Activated T-helper 1 cell treated with anti-CD3 and anti-CD28 coated beads, Interleukin-12 subunit alpha, Interleukin-12 subunit beta, Interleukin-2, Interleukin-4 antibody, amounts not matched to agents 30 ng/mL and 10 ng/mL and 1 ng/mL, durations not matched to agents 14 hours and 24 hours and 36 hours (primary cell): ENCODE data around the gene RAPGEF2. TPM values are rescaled to one million over a fixed set of nuclear protein-coding genes. Genes with fewer than 3 reads are reported as not detected.
"Not testable (repeated sequence)": the region's sequence is repeated elsewhere in the genome, so short reads cannot be mapped to it uniquely, and the experiment has no call there.

Source experiments
- DNase-seq: peaks from one replicate; pipeline ENCODE4 v3.0.0; 2021; ENCODE audit warnings: low spot score
- H3K27ac Mint-ChIP-seq: one replicate; pipeline ENCODE4 v1.8.0; 2021; ENCODE audit warnings: mild to moderate bottlenecking, mixed read lengths
- H3K27me3 Mint-ChIP-seq: one replicate; pipeline ENCODE4 v1.8.0; 2022; ENCODE audit warnings: mild to moderate bottlenecking, moderate library complexity, mixed read lengths; ENCODE audit not compliant: insufficient read depth
- H3K36me3 Mint-ChIP-seq: one replicate; pipeline ENCODE4 v1.8.0; 2021; ENCODE audit warnings: low read depth, mixed read lengths
- H3K4me1 Mint-ChIP-seq: one replicate; pipeline ENCODE4 v1.8.0; 2021; ENCODE audit warnings: low read depth, mixed read lengths
- H3K4me3 Mint-ChIP-seq: one replicate; pipeline ENCODE4 v1.8.0; 2021; ENCODE audit warnings: mild to moderate bottlenecking, moderate library complexity, mixed read lengths
- H3K9me3 Mint-ChIP-seq: one replicate; pipeline ENCODE4 v1.8.0; 2021; ENCODE audit warnings: mixed read lengths
- intact Hi-C: fragments of 100-400 bp; cut with micrococcal nuclease; formaldehyde crosslinking; loops from one replicate; pipeline ENCODE4 v1.15.1; 2024
- total RNA-seq: library from RNA; stranded (reverse); gene quantifications from 2 replicates; pipeline ENCODE4 v1.2.3, GENCODE V29; 2022

RAPGEF2 gene
- total RNA-seq, 1 donor from 2014 or later, result 27.5 TPM

DNA sequence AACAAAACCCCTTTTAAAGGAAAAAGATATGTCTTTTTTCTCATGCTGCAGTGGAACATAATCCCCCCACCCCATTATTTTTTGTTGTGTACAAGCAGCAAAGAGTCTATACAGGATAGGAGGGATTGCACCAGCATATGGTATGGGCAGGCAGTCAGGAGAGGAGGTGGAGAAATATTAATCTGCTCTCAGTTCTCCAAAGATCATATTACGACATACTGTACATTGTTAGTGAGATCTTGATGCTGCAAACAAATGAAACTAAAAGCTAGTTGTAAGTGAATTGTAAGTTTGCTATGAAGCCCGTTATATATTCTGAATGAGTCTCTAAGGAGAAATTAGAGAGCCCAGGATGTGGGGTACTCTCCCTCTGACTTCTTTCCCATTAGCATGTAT lies 75.3 kb downstream of the RAPGEF2 start:
- H3K27me3 Mint-ChIP-seq, result no peaks in the 10 kb centered on the region
- no peak for DNase-seq
- intact Hi-C loops, result loop anchor here (5.0 kb wide), 1 partner anchor 269 kb away; no protein-coding TSS in a partner anchor
- no peak overlapping the region for H3K27ac Mint-ChIP-seq
- no peak overlapping the region for H3K4me3 Mint-ChIP-seq
- H3K36me3 Mint-ChIP-seq, result no peaks in the 10 kb centered on the region
- no peaks in the 10 kb centered on the region for H3K9me3 Mint-ChIP-seq
- peaks cover 43% of the 10 kb centered on the region for H3K4me1 Mint-ChIP-seq

DNA sequence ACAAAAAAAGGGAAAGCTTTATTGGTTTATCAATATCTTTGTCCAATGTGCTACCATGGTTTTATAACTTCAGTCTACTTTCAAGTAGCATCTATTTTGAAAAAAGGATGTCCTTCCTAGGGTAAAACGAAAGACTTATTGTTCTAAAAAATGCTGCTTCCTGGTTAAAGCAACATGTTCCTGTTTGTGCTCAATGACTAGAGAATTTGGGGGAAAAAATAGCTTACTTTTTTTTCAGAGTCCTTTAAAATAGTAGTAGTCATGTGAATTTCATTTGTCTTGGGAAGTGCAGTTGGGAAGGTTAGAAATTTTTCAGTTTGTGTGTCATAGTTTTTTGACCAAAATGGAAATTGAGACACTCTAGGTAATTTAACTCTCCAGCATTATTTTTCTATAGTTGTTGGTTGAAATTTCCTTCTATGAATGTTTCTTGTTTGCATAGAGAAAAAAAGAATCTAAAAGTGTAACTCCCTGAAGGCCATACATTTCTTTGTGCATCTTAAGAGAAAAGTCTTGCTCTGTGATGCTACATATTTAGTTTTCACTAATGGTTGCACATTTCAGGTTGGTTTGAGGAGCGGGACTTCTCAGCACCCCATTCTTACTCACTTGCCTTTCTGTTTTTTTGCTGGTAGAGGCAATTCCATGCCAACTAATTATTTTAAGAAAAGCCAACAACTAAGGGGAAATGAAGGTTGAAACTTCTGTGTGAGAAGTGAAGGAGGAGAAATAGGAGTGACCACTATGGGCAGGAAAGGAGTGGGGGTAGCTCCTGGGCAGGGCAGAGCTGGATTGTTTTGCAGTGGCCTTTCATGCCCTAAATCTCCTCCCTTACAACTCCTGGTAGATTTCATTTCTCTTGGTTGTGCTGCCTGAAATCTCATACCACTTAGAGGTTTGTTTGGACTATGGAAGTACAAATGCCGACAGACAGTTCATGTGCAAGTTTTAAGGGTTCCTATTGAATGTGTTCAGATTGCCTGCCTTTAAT lies 76.4 kb downstream of the RAPGEF2 start:
- Mint-ChIP-seq H3K4me3 (peak overlapping the region; percentile 29), H3K36me3 (no peaks in the 10 kb centered on the region), H3K27me3 (no peaks in the 10 kb centered on the region), H3K9me3 (no peaks in the 10 kb centered on the region), H3K4me1 (peaks cover 38% of the 10 kb centered on the region), H3K27ac (no peak overlapping the region)
- DNase-seq, result no peak
- intact Hi-C loops, result loop anchor here (5.0 kb wide), 1 partner anchor 268 kb away; no protein-coding TSS in a partner anchor

DNA sequence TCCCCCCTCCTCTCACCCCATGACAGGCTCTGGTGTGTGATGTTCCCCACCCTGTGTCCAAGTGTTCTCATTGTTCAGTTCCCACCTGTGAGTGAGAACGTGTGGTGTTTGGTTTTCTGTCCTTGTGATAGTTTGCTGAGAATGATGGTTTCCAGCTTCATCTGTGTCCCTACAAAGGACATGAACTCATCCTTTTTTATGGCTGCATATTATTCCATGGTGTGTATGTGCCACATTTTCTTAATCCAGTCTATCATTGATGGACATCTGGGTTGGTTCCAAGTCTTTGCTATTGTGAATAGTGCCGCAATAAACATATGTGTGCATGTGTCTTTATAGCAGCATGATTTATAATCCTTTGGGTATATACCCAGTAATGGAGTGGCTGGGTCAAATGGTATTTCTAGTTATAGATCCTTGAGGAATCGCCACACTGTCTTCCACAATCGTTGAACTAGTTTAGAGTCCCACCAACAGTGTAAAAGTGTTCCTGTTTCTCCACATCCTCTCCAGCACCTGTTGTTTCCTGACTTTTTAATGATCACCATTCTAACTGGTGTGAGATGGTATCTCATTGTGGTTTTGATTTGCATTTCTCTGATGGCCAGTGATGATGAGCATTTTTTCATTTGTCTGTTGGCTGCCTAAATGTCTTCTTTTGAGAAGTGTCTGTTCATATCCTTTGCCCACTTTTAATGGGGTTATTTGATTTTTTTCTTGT lies 81.2 kb downstream of the RAPGEF2 start:
- DNase-seq, H3K9me3 Mint-ChIP-seq, H3K36me3 Mint-ChIP-seq, H3K27me3 Mint-ChIP-seq, H3K27ac Mint-ChIP-seq, H3K4me3 Mint-ChIP-seq, intact Hi-C loops: not testable (repeated sequence)
- H3K4me1 Mint-ChIP-seq, result peaks cover 25% of the 10 kb centered on the region

DNA sequence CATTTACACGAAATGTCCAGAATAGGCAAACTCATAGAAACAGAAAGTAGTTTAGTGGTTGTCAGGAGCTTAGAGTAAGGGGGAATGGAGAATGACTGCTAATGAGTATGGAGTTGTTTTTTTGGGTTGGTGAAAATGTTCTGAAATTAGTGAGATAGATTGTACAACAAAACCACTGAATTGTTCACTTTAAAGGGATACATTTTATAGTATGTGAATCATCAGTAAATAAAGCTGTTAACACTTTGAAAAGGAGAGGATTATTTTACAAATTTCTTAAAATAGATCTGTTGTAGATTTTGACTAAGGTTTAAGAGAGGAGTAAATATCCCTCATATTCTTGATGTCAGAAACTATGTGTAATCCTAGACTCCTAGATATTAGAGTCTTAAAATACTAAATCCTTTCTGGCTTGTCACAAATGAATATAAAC lies 82.7 kb downstream of the RAPGEF2 start:
- intact Hi-C loops, result no loop called here
- H3K27me3 Mint-ChIP-seq, result no peaks in the 10 kb centered on the region
- peaks cover 12% of the 10 kb centered on the region for H3K4me1 Mint-ChIP-seq
- no peak for DNase-seq
- H3K4me3 Mint-ChIP-seq, result no peak overlapping the region
- H3K9me3 Mint-ChIP-seq, result no peaks in the 10 kb centered on the region
- H3K27ac Mint-ChIP-seq, result no peak overlapping the region
- no peaks in the 10 kb centered on the region for H3K36me3 Mint-ChIP-seq

DNA sequence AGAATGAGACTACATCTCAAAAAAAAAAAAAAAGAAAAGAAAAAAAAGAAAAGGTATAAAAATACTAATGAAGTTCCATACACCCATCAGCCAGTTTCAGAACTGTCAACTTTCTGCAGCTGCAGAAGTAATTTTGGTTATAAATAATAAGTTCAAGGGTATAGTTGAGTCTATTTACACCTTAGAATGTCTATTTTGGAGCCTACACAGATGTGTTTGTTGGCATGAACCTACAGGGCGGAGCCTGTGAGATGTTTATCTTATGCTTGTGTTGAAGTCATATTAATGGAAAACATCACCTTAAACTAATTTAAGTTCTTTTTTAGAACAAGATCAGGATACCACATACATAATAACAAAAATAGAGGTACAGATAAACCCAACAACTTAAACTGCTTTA lies 85.8 kb downstream of the RAPGEF2 start:
- Mint-ChIP-seq H3K27me3 (no peaks in the 10 kb centered on the region), H3K27ac (no peak overlapping the region), H3K4me3 (no peak overlapping the region), H3K9me3 (no peaks in the 10 kb centered on the region), H3K36me3 (no peaks in the 10 kb centered on the region), H3K4me1 (peaks cover 12% of the 10 kb centered on the region)
- intact Hi-C loops, result no loop called here
- no peak for DNase-seq

DNA sequence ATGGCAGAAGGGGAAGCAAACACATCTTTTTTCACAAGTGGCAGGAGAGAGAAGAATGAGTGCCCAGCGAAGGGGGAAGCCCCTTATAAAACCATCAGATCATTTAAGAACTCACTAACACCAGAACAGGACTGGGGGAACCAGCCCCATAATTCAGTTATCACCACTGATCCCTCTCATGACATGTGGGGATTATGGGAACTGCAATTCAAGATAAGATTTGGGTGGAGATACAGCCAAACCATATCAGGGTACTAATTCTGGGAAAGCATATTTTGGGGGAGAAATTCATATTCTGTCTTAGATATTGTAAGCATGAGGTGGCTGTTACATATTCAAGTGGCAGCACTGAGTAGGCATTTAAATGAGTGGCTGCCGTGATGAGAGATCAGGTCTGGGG lies 87.8 kb downstream of the RAPGEF2 start:
- intact Hi-C loops, result no loop called here
- Mint-ChIP-seq H3K27me3 (no peaks in the 10 kb centered on the region), H3K36me3 (peaks cover 2% of the 10 kb centered on the region), H3K4me3 (no peak overlapping the region), H3K9me3 (no peaks in the 10 kb centered on the region), H3K27ac (no peak overlapping the region), H3K4me1 (peaks cover 2% of the 10 kb centered on the region)
- no peak for DNase-seq

DNA sequence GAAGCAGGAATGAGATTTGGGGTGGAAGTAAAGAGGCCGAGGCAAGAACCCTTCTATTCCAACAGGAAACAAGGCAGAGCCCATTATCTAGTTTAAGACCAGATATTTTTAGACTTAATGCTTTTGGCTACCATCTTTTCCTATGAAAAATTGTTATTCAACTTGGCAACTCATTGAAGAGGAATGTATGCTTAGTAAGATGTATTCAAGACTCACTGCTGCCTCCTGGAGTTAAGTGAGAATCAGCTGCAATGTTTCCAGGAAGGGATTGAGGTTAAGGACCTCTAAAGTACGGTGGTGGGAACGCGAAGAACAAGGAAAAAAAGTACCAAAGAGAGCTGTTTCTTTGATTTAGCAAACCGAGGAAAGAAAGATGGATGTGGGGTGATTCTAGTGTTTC lies 89.1 kb downstream of the RAPGEF2 start:
- no peak overlapping the region for H3K27ac Mint-ChIP-seq
- no peaks in the 10 kb centered on the region for H3K4me1 Mint-ChIP-seq
- peaks cover 2% of the 10 kb centered on the region for H3K36me3 Mint-ChIP-seq
- H3K4me3 Mint-ChIP-seq, result no peak overlapping the region
- intact Hi-C loops, result no loop called here
- H3K27me3 Mint-ChIP-seq, result no peaks in the 10 kb centered on the region
- H3K9me3 Mint-ChIP-seq, result no peaks in the 10 kb centered on the region
- DNase-seq, result no peak

DNA sequence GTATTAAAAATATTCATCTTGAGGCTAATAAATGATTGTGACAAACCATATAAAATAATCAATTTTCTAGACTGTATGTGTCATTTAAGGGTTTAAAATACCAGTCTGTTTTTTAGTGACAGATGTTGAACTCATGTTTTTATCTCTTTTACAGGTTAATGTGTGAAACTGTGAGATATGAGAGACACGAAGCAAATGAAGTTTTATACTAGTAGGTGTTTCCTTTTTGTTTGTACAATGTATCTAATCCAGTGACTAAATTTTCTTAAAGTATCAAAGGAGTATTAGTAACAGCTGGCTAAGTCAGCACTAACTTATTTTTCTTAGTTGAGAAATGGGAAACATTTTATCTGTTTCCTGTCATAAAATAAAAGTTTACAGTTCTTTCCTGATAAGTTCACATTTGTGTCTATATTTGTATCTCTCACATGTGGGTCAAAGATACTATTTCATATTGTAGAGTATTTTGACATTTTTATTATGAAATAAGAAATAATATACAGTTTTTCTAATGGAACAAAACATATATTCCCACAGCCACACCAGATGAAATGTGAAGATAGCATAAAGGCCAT lies 90.3 kb downstream of the RAPGEF2 start:
- peaks cover 6% of the 10 kb centered on the region for H3K4me1 Mint-ChIP-seq
- H3K27ac Mint-ChIP-seq, result no peak overlapping the region
- H3K27me3 Mint-ChIP-seq, result no peaks in the 10 kb centered on the region
- H3K9me3 Mint-ChIP-seq, result no peaks in the 10 kb centered on the region
- no peak overlapping the region for H3K4me3 Mint-ChIP-seq
- H3K36me3 Mint-ChIP-seq, result peaks cover 2% of the 10 kb centered on the region
- intact Hi-C loops, result no loop called here
- DNase-seq, result no peak

DNA sequence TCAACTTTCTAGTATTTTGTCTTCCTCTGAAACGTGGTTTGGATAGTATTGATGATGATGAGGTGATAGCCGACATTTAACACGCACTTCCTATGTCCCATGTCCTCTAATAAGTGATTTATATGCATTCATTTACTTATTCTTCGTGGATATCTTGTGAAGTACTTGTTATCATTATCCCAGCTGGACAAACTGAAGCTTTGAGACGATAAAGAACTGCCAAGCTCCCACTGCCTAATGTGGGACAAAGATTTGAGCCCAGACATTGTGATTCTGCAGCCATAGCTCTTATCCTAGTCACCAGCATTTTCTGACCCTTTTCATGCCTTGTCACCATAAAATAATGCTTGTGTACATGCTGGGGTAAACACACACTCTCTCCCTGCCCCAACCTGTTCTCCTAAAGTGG lies 92.5 kb downstream of the RAPGEF2 start:
- intact Hi-C loops, result no loop called here
- H3K4me1 Mint-ChIP-seq, result peaks cover 6% of the 10 kb centered on the region
- peaks cover 2% of the 10 kb centered on the region for H3K36me3 Mint-ChIP-seq
- no peaks in the 10 kb centered on the region for H3K9me3 Mint-ChIP-seq
- no peaks in the 10 kb centered on the region for H3K27me3 Mint-ChIP-seq
- DNase-seq, result no peak
- H3K4me3 Mint-ChIP-seq, result no peak overlapping the region
- no peak overlapping the region for H3K27ac Mint-ChIP-seq

DNA sequence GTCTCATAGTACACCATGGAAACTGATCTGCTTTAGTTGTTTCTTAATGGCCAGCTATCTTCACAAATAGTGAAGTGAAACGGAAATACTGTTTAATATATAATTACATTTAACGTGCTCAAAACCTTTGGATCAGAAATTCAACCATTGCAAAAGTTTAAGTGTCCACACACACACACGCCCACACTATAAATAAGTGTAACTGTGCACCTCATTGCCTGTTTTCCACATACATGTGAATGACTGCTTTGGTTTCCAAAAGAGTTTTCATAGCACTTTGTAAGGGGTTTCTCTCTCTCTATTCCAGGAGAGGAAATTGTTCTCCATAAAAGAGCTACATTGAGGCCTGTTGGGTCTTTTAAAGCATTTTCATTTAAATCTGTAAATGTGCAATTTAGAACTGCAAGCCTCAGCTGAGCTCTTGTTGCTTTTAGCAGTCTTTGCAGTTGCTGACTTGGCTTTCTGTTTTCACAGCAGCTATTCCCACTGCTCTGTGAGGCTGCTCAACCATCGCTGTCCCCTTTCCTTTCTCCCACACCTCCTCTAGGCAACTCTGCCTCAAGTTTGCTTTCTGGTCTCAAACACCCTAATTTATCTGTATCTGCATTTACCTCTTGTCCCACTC lies 94.5 kb downstream of the RAPGEF2 start:
- intact Hi-C loops, result no loop called here
- H3K27ac Mint-ChIP-seq, result no peak overlapping the region
- peaks cover 2% of the 10 kb centered on the region for H3K36me3 Mint-ChIP-seq
- H3K4me3 Mint-ChIP-seq, result no peak overlapping the region
- peaks cover 6% of the 10 kb centered on the region for H3K4me1 Mint-ChIP-seq
- no peak for DNase-seq
- H3K27me3 Mint-ChIP-seq, result no peaks in the 10 kb centered on the region
- H3K9me3 Mint-ChIP-seq, result no peaks in the 10 kb centered on the region

DNA sequence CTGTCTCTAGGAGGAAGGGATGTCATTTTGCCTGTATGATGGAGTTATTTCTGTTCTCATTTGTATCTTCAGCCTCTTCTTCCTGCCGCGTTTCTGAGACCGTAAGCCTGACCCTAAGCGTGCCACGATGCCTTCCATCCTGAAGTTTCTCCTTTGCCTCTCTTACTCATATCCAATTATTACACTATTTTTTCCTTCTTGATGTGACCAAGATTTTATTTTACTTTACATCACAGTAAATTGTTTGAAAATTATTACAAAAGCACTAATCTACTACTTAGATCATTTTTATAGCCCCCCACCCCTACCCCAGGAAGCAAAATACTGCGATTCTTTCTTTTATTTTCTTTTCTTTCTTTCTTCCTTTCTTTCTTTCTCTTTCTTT lies 95.0 kb downstream of the RAPGEF2 start:
- Mint-ChIP-seq H3K4me1 (peaks cover 9% of the 10 kb centered on the region), H3K4me3 (no peak overlapping the region), H3K27ac (no peak overlapping the region), H3K9me3 (no peaks in the 10 kb centered on the region), H3K27me3 (no peaks in the 10 kb centered on the region), H3K36me3 (peaks cover 2% of the 10 kb centered on the region)
- DNase-seq, result no peak
- intact Hi-C loops, result no loop called here

DNA sequence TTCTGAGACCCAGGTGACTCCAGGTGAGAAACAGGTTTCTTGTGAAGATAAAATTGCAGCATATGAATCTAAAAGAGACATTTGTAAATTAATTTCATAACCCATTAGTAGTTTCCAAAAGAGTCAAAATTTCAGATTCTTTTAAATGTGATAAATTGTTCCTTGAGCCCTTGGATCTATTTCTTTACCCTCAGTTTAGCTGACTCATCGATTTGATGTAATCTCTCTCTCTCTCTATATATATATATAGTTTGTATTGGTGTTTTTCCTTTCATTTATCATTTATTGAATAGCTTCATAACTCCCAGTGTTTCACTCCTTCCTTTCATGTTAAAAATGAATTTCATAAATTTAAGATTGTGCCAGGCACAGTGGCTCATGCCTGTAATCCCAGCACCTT lies 96.9 kb downstream of the RAPGEF2 start:
- H3K36me3 Mint-ChIP-seq, result peaks cover 2% of the 10 kb centered on the region
- H3K4me1 Mint-ChIP-seq, result peaks cover 27% of the 10 kb centered on the region
- H3K27ac Mint-ChIP-seq, result no peak overlapping the region
- H3K4me3 Mint-ChIP-seq, result no peak overlapping the region
- no peaks in the 10 kb centered on the region for H3K27me3 Mint-ChIP-seq
- DNase-seq, result no peak
- intact Hi-C loops, result no loop called here
- H3K9me3 Mint-ChIP-seq, result no peaks in the 10 kb centered on the region
